ENCODE data around the gene COG5.

COG5 gene

GRCh38 chr7:107269790-107270189 lies 293.9 kb downstream of the COG5 start:
- Histone ChIP-seq H3K36me3 (ENCODE audit: insufficient read depth) (no peaks in the 10 kb centered on the region), H3K9ac (no peak overlapping the region), H4K20me1 (ENCODE audit: insufficient read depth) (no peaks in the 10 kb centered on the region), H3K4me1 (ENCODE audit: low read depth, poor library complexity, severe bottlenecking) (no peaks in the 10 kb centered on the region), H2AFZ (ENCODE audit: low read depth) (no peak overlapping the region), H3K4me3 (IDR thresholded peaks at IDR 0.05; ENCODE audit: insufficient read depth, low read depth, low read length) (no peak overlapping the region), H3K79me2 (ENCODE audit: insufficient read depth, low read depth) (no peaks in the 10 kb centered on the region), H3K4me2 (no peak overlapping the region), H3K27me3 (ENCODE audit: insufficient read depth, low read depth) (no peaks in the 10 kb centered on the region), H3K27ac (no peak overlapping the region)
- TF ChIP-seq CTCF (conservative IDR thresholded peaks at IDR 0.05; ENCODE audit: low read depth, low read length), result no peak

GRCh38 chr7:107268594-107268993 lies 295.1 kb downstream of the COG5 start:
- Histone ChIP-seq H2AFZ (ENCODE audit: low read depth) (no peak overlapping the region), H4K20me1 (ENCODE audit: insufficient read depth) (no peaks in the 10 kb centered on the region), H3K4me3 (IDR thresholded peaks at IDR 0.05; ENCODE audit: insufficient read depth, low read depth, low read length) (no peak overlapping the region), H3K36me3 (ENCODE audit: insufficient read depth) (no peaks in the 10 kb centered on the region), H3K79me2 (ENCODE audit: insufficient read depth, low read depth) (no peaks in the 10 kb centered on the region), H3K9ac (no peak overlapping the region), H3K4me1 (ENCODE audit: low read depth, poor library complexity, severe bottlenecking) (no peaks in the 10 kb centered on the region), H3K27me3 (ENCODE audit: insufficient read depth, low read depth) (no peaks in the 10 kb centered on the region), H3K27ac (no peak overlapping the region), H3K4me2 (no peak overlapping the region)
- TF ChIP-seq CTCF (conservative IDR thresholded peaks at IDR 0.05; ENCODE audit: low read depth, low read length), result no peak

GRCh38 chr7:107267138-107267537 lies 296.6 kb downstream of the COG5 start:
- Histone ChIP-seq H3K27ac (no peak overlapping the region), H3K36me3 (ENCODE audit: insufficient read depth) (no peaks in the 10 kb centered on the region), H3K4me2 (no peak overlapping the region), H2AFZ (ENCODE audit: low read depth) (no peak overlapping the region), H3K27me3 (ENCODE audit: insufficient read depth, low read depth) (no peaks in the 10 kb centered on the region), H4K20me1 (ENCODE audit: insufficient read depth) (no peaks in the 10 kb centered on the region), H3K4me1 (ENCODE audit: low read depth, poor library complexity, severe bottlenecking) (no peaks in the 10 kb centered on the region), H3K4me3 (IDR thresholded peaks at IDR 0.05; ENCODE audit: insufficient read depth, low read depth, low read length) (no peak overlapping the region), H3K79me2 (ENCODE audit: insufficient read depth, low read depth) (no peaks in the 10 kb centered on the region), H3K9ac (no peak overlapping the region)
- TF ChIP-seq CTCF (conservative IDR thresholded peaks at IDR 0.05; ENCODE audit: low read depth, low read length), result no peak

- TF ChIP-seq CTCF (conservative IDR thresholded peaks at IDR 0.05; ENCODE audit: low read depth, low read length), result no peak
- H3K4me1 ChIP-seq (ENCODE audit: low read depth, poor library complexity, severe bottlenecking), result no peaks in the 10 kb centered on the region
Observed at GRCh38 chr7:107264723-107265122, 299.0 kb downstream of the COG5 start.

More at GRCh38 chr7:107264723-107265122, 299.0 kb downstream of the COG5 start:
- H2AFZ ChIP-seq (ENCODE audit: low read depth), result no peak overlapping the region
- H3K79me2 ChIP-seq (ENCODE audit: insufficient read depth, low read depth), result no peaks in the 10 kb centered on the region
- H3K27ac ChIP-seq, result no peak overlapping the region
- H4K20me1 ChIP-seq (ENCODE audit: insufficient read depth), result no peaks in the 10 kb centered on the region
- H3K36me3 ChIP-seq (ENCODE audit: insufficient read depth), result no peaks in the 10 kb centered on the region
- no peaks in the 10 kb centered on the region for H3K27me3 ChIP-seq (ENCODE audit: insufficient read depth, low read depth)
- no peak overlapping the region for H3K4me3 ChIP-seq (IDR thresholded peaks at IDR 0.05; ENCODE audit: insufficient read depth, low read depth, low read length)
- H3K4me2 ChIP-seq, result no peak overlapping the region
- no peak overlapping the region for H3K9ac ChIP-seq

Data from KMS-11 (cell line).